HUES6 (cell line): ENCODE results near the gene CCDC88C.

Source experiments
- H3K27ac ChIP-seq: 2 replicates; pipeline ENCODE4 v1.7.0; 2013; ENCODE audit warnings: low read depth, mild to moderate bottlenecking, low read length, inconsistent platforms
- H3K27me3 ChIP-seq: 2 replicates; pipeline ENCODE4 v1.6.1; 2013; ENCODE audit warnings: low read length; ENCODE audit not compliant: control insufficient read depth, insufficient read depth
- H3K36me3 ChIP-seq: 2 replicates; pipeline ENCODE4 v1.6.1; 2013; ENCODE audit warnings: low read length; ENCODE audit not compliant: control insufficient read depth, insufficient read depth
- H3K4me1 ChIP-seq: 2 replicates; pipeline ENCODE4 v1.6.1; 2013; ENCODE audit warnings: low read length; ENCODE audit not compliant: control insufficient read depth, insufficient read depth
- H3K4me3 ChIP-seq: 2 replicates; pipeline ENCODE4 v1.5.1; 2013; ENCODE audit warnings: low read depth, low read length
- H3K9ac ChIP-seq: one replicate; pipeline ENCODE4 v1.6.1; 2013; ENCODE audit warnings: mild to moderate bottlenecking, low read length
- H3K9me3 ChIP-seq: 2 replicates; pipeline ENCODE4 v1.6.1; 2013; ENCODE audit warnings: low read depth, low read length; ENCODE audit not compliant: control insufficient read depth, insufficient read depth

Gene CCDC88C

GRCh38 chr14:91405724-91406435, 11.7 kb downstream of the CCDC88C start:
- Histone ChIP-seq H3K9ac (no peak overlapping the region), H3K27ac (no peak overlapping the region), H3K36me3 (peaks cover 12% of the 10 kb centered on the region), H3K4me3 (no peak overlapping the region), H3K4me1 (peaks cover 12% of the 10 kb centered on the region), H3K9me3 (peaks cover 3% of the 10 kb centered on the region; the same call in 1 of the 2 replicates), H3K27me3 (no peaks in the 10 kb centered on the region)

- H3K4me1 ChIP-seq, result peaks cover 14% of the 10 kb centered on the region
- no peaks in the 10 kb centered on the region for H3K27me3 ChIP-seq
- peaks cover 3% of the 10 kb centered on the region; the same call in 1 of the 2 replicates for H3K9me3 ChIP-seq
- peaks cover 12% of the 10 kb centered on the region for H3K36me3 ChIP-seq
- no peak overlapping the region for H3K4me3 ChIP-seq
- H3K27ac ChIP-seq, result no peak overlapping the region
- H3K9ac ChIP-seq, result no peak overlapping the region
Measured at GRCh38 chr14:91405241-91405721, 12.3 kb downstream of the CCDC88C start.

- Histone ChIP-seq H3K4me3 (no peak overlapping the region), H3K27me3 (no peaks in the 10 kb centered on the region), H3K9ac (no peak overlapping the region), H3K36me3 (peaks cover 6% of the 10 kb centered on the region), H3K9me3 (peaks cover 3% of the 10 kb centered on the region; the same call in 1 of the 2 replicates), H3K27ac (no peak overlapping the region), H3K4me1 (peaks cover 29% of the 10 kb centered on the region)
Measured at GRCh38 chr14:91402771-91403600, 14.6 kb downstream of the CCDC88C start.

GRCh38 chr14:91402348-91402747, 15.3 kb downstream of the CCDC88C start:
- no peak overlapping the region for H3K9ac ChIP-seq
- peaks cover 35% of the 10 kb centered on the region for H3K4me1 ChIP-seq
- H3K27me3 ChIP-seq, result no peaks in the 10 kb centered on the region
- H3K27ac ChIP-seq, result no peak overlapping the region
- H3K9me3 ChIP-seq, result peaks cover 3% of the 10 kb centered on the region; the same call in 1 of the 2 replicates
- H3K4me3 ChIP-seq, result no peak overlapping the region
- peaks cover under 1% of the 10 kb centered on the region; the same call in 1 of the 2 replicates for H3K36me3 ChIP-seq

- Histone ChIP-seq H3K27me3 (no peaks in the 10 kb centered on the region), H3K4me1 (peaks cover 41% of the 10 kb centered on the region), H3K9me3 (peaks cover 3% of the 10 kb centered on the region; the same call in 1 of the 2 replicates), H3K27ac (no peak overlapping the region), H3K36me3 (no peaks in the 10 kb centered on the region), H3K4me3 (no peak overlapping the region), H3K9ac (no peak overlapping the region)
Measured at GRCh38 chr14:91401751-91402150, 15.9 kb downstream of the CCDC88C start.

GRCh38 chr14:91400696-91401095, 16.9 kb downstream of the CCDC88C start:
- Histone ChIP-seq H3K27me3 (no peaks in the 10 kb centered on the region), H3K4me3 (no peak overlapping the region), H3K9ac (no peak overlapping the region), H3K36me3 (no peaks in the 10 kb centered on the region), H3K4me1 (peaks cover 52% of the 10 kb centered on the region), H3K9me3 (peaks cover 3% of the 10 kb centered on the region; the same call in 1 of the 2 replicates), H3K27ac (no peak overlapping the region)

- H3K9ac ChIP-seq, result no peak overlapping the region
- peaks cover 3% of the 10 kb centered on the region; the same call in 1 of the 2 replicates for H3K9me3 ChIP-seq
- no peaks in the 10 kb centered on the region for H3K27me3 ChIP-seq
- peaks cover 58% of the 10 kb centered on the region for H3K4me1 ChIP-seq
- no peaks in the 10 kb centered on the region for H3K36me3 ChIP-seq
- no peak overlapping the region for H3K4me3 ChIP-seq
- no peak overlapping the region for H3K27ac ChIP-seq
Measured at GRCh38 chr14:91399868-91400640, 17.6 kb downstream of the CCDC88C start.

GRCh38 chr14:91398707-91399106, 18.9 kb downstream of the CCDC88C start:
- Histone ChIP-seq H3K9ac (no peak overlapping the region), H3K4me1 (peaks cover 69% of the 10 kb centered on the region), H3K27me3 (no peaks in the 10 kb centered on the region), H3K36me3 (no peaks in the 10 kb centered on the region), H3K4me3 (no peak overlapping the region), H3K27ac (no peak overlapping the region), H3K9me3 (peaks cover 3% of the 10 kb centered on the region; the same call in 1 of the 2 replicates)

- Histone ChIP-seq H3K9ac (no peak overlapping the region), H3K4me3 (no peak overlapping the region), H3K4me1 (peaks cover 71% of the 10 kb centered on the region), H3K36me3 (no peaks in the 10 kb centered on the region), H3K27me3 (no peaks in the 10 kb centered on the region), H3K9me3 (peaks cover 3% of the 10 kb centered on the region; the same call in 1 of the 2 replicates), H3K27ac (no peak overlapping the region)
Measured at GRCh38 chr14:91397965-91398591, 19.5 kb downstream of the CCDC88C start.
